KMS-11 (cell line): ENCODE results near the gene UFSP1.

Experiments used
- H2AFZ ChIP-seq: fragments of 200-600 bp; sonication (generic); 2 replicates; pipeline ENCODE4 v1.6.1; 2016; ENCODE audit warnings: antibody characterized with exemption, mixed run types, low read depth
- H3K27ac ChIP-seq: fragments of 200-600 bp; sonication (generic); 2 replicates; pipeline ENCODE4 v1.6.1; 2016; ENCODE audit warnings: mild to moderate bottlenecking, mixed run types
- H3K27me3 ChIP-seq: fragments of 200-600 bp; sonication (generic); 2 replicates; pipeline ENCODE4 v1.6.1; 2017; ENCODE audit warnings: mild to moderate bottlenecking, low read depth, mixed run types, moderate library complexity; ENCODE audit not compliant: insufficient read depth
- H3K36me3 ChIP-seq: fragments of 200-600 bp; sonication (generic); 2 replicates; pipeline ENCODE4 v1.6.1; 2017; ENCODE audit warnings: mild to moderate bottlenecking, mixed run types; ENCODE audit not compliant: insufficient read depth
- H3K4me1 ChIP-seq: fragments of 200-600 bp; sonication (generic); 2 replicates; pipeline ENCODE4 v1.6.1; 2016; ENCODE audit warnings: mild to moderate bottlenecking, low read depth, mixed run types; ENCODE audit not compliant: poor library complexity, severe bottlenecking
- H3K4me2 ChIP-seq: fragments of 200-600 bp; sonication (generic); 2 replicates; pipeline ENCODE4 v1.7.0; 2016; ENCODE audit warnings: mild to moderate bottlenecking, mixed run types
- H3K4me3 ChIP-seq: fragments of 200-600 bp; sonication (generic); IDR thresholded peaks from 2 replicates; pipeline ENCODE4 v1.6.1; 2017; ENCODE audit warnings: low read depth, low read length, mixed read lengths; ENCODE audit not compliant: insufficient read depth
- H3K79me2 ChIP-seq: fragments of 200-600 bp; sonication (generic); 2 replicates; pipeline ENCODE4 v1.6.1; 2016; ENCODE audit warnings: low read depth, mixed run types; ENCODE audit not compliant: insufficient read depth
- H3K9ac ChIP-seq: fragments of 200-600 bp; sonication (generic); 2 replicates; pipeline ENCODE4 v1.6.1; 2016; ENCODE audit warnings: mild to moderate bottlenecking, mixed run types
- H4K20me1 ChIP-seq: fragments of 200-600 bp; sonication (generic); 2 replicates; pipeline ENCODE4 v1.6.1; 2016; ENCODE audit warnings: mild to moderate bottlenecking, mixed run types; ENCODE audit not compliant: insufficient read depth
- TF ChIP-seq, protein P1 (sequence below): fragments of 200-600 bp; sonication (generic); conservative IDR thresholded peaks from 2 replicates; pipeline ENCODE4 v1.6.1; 2017; ENCODE audit warnings: low read depth, mild to moderate bottlenecking, antibody characterized with exemption, low read length, moderate library complexity, mixed read lengths

Gene UFSP1

GRCh38 chr7:100873599-100874299, 15.8 kb downstream of the UFSP1 start:
- Histone ChIP-seq H3K27me3 (no peaks in the 10 kb centered on the region), H3K79me2 (peaks cover 37% of the 10 kb centered on the region), H3K9ac (no peak overlapping the region), H3K4me2 (peak overlapping the region; percentile 75), H3K4me1 (peaks cover 21% of the 10 kb centered on the region), H3K27ac (no peak overlapping the region), H3K4me3 (no peak overlapping the region), H4K20me1 (no peaks in the 10 kb centered on the region; the same call in 1 of the 2 replicates), H3K36me3 (no peaks in the 10 kb centered on the region; the same call in 1 of the 2 replicates), H2AFZ (peak overlapping the region; percentile 92)
- TF ChIP-seq, protein P1, sequence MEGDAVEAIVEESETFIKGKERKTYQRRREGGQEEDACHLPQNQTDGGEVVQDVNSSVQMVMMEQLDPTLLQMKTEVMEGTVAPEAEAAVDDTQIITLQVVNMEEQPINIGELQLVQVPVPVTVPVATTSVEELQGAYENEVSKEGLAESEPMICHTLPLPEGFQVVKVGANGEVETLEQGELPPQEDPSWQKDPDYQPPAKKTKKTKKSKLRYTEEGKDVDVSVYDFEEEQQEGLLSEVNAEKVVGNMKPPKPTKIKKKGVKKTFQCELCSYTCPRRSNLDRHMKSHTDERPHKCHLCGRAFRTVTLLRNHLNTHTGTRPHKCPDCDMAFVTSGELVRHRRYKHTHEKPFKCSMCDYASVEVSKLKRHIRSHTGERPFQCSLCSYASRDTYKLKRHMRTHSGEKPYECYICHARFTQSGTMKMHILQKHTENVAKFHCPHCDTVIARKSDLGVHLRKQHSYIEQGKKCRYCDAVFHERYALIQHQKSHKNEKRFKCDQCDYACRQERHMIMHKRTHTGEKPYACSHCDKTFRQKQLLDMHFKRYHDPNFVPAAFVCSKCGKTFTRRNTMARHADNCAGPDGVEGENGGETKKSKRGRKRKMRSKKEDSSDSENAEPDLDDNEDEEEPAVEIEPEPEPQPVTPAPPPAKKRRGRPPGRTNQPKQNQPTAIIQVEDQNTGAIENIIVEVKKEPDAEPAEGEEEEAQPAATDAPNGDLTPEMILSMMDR: no peak

GRCh38 chr7:100867776-100868485, 21.6 kb downstream of the UFSP1 start:
- no peaks in the 10 kb centered on the region for H3K4me1 ChIP-seq
- TF ChIP-seq, protein P1: no peak
- no peak overlapping the region for H2AFZ ChIP-seq
- no peaks in the 10 kb centered on the region for H3K79me2 ChIP-seq
- no peaks in the 10 kb centered on the region for H4K20me1 ChIP-seq
- no peak overlapping the region for H3K4me2 ChIP-seq
- no peaks in the 10 kb centered on the region for H3K27me3 ChIP-seq
- H3K9ac ChIP-seq: no peak overlapping the region
- no peak overlapping the region for H3K4me3 ChIP-seq
- no peak overlapping the region for H3K27ac ChIP-seq
- no peaks in the 10 kb centered on the region for H3K36me3 ChIP-seq

DNA sequence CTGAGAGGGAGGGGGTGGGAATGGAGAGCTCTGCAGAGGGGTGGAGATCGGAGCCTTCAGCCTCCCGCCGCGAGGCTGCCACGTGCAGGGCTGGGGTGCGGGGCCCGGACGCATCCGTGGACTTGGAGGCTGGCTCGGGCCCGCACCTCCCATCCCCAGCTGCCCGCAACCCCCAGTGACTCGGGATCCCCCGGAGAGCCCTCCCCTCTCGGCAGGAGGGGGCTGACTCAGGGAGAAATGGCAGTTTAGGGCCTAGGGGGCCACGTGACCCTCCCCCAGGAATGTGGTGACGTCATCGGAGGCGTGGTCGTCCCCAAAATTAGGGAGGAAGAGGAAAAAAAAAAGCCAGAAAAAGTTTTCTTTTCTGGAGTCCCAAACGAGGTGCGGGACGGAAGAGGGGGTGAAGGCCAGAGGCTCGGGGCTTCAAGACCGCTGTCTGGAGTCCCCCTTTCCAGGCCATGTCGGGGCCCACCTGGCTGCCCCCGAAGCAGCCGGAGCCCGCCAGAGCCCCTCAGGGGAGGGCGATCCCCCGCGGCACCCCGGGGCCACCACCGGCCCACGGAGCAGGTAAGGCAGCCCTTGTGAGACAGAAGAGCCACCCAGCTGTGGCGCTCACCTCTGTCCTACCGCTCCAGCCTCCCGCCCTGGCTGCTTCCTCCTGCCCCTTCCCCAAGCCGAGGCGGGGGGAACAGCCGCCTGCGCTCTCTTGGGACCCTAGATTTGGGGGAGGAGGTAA, 22.3 kb downstream of the UFSP1 start, which contains the start of gene TRIP6:
Gene TRIP6 (plus strand): TSS at position 348 of the 736 bp plus-strand sequence. CDS start 111 bp downstream, at position 459.
- Histone ChIP-seq H3K79me2 (no peaks in the 10 kb centered on the region), H2AFZ (no peak within 1 kb of the TSS), H3K4me1 (no peaks in the 10 kb centered on the region), H3K9ac (no peak within 1 kb of the TSS), H3K4me3 (no peak within 1 kb of the TSS), H3K27me3 (no peaks in the 10 kb centered on the region), H4K20me1 (no peaks in the 10 kb centered on the region), H3K4me2 (no peak within 1 kb of the TSS), H3K27ac (no peak within 1 kb of the TSS), H3K36me3 (no peaks in the 10 kb centered on the region)
- TF ChIP-seq, protein P1: no peak

GRCh38 chr7:100866729-100867039, 22.8 kb downstream of the UFSP1 start:
- H3K27ac ChIP-seq: no peak overlapping the region
- H3K36me3 ChIP-seq: no peaks in the 10 kb centered on the region
- TF ChIP-seq, protein P1: no peak

More at GRCh38 chr7:100866729-100867039, 22.8 kb downstream of the UFSP1 start:
- Histone ChIP-seq H2AFZ (no peak overlapping the region), H3K79me2 (no peaks in the 10 kb centered on the region), H3K4me3 (no peak overlapping the region), H3K4me2 (no peak overlapping the region), H3K27me3 (no peaks in the 10 kb centered on the region), H3K4me1 (no peaks in the 10 kb centered on the region), H4K20me1 (no peaks in the 10 kb centered on the region), H3K9ac (no peak overlapping the region)
